HL-60 (cell line): Measurements from ENCODE around the gene ZNF783.
A peak's percentile ranks its signal among the peaks of the same experiment; 100 is the strongest.

ENCODE experiments used
- DNase-seq, 2 experiments: peaks; one replicate each; pipeline ENCODE4 v3.0.0-alpha.2; 2010 to 2020; ENCODE audit warnings: low read depth in 1 of 2, low spot score in 1 of 2
- H3K27ac ChIP-seq: fragments of 250-450 bp; sonication (Bioruptor Pico); replicated peaks from 2 replicates; pipeline ENCODE4 v1.5.1; 2020; ENCODE audit warnings: mild to moderate bottlenecking, moderate library complexity
- H3K27me3 ChIP-seq: fragments of 250-450 bp; sonication (Bioruptor Pico); 2 replicates; pipeline ENCODE4 v1.5.1; 2021; ENCODE audit warnings: mild to moderate bottlenecking, moderate library complexity; ENCODE audit not compliant: insufficient read depth, poor library complexity, severe bottlenecking
- H3K4me3 ChIP-seq: replicated peaks from 2 replicates; pipeline ENCODE4 v1.5.1; 2011; ENCODE audit warnings: mild to moderate bottlenecking, control low read depth, low read length; ENCODE audit not compliant: insufficient read depth
- GABPA ChIP-seq: IDR thresholded peaks from 2 replicates; pipeline ENCODE4 v1.6.1; 2012; ENCODE audit warnings: low read depth
- POLR2AphosphoS5 ChIP-seq: IDR thresholded peaks from 2 replicates; pipeline ENCODE4 v1.6.1; 2012; ENCODE audit warnings: low read depth
- SPI1 ChIP-seq: IDR thresholded peaks from 2 replicates; pipeline ENCODE4 v1.6.1; 2012; ENCODE audit warnings: low read depth, mild to moderate bottlenecking, borderline replicate concordance
- TF ChIP-seq, protein P1 (sequence below): IDR thresholded peaks from 2 replicates; pipeline ENCODE4 v1.6.1; 2012; ENCODE audit warnings: low read depth; ENCODE audit not compliant: insufficient replicate concordance
- TF ChIP-seq, protein P2 (sequence below): IDR thresholded peaks from one replicate; pipeline ENCODE4 v1.5.1; 2011; ENCODE audit warnings: low read length, control low read depth, inconsistent platforms; ENCODE audit not compliant: insufficient read depth

Gene ZNF783

GRCh38 chr7:149285603-149286002 lies 23.6 kb downstream of the ZNF783 start:
- DNase-seq, result no peak
- no peaks in the 10 kb centered on the region for H3K27me3 ChIP-seq

GRCh38 chr7:149286811-149287400 lies 24.9 kb downstream of the ZNF783 start:
- TF ChIP-seq, protein P1, sequence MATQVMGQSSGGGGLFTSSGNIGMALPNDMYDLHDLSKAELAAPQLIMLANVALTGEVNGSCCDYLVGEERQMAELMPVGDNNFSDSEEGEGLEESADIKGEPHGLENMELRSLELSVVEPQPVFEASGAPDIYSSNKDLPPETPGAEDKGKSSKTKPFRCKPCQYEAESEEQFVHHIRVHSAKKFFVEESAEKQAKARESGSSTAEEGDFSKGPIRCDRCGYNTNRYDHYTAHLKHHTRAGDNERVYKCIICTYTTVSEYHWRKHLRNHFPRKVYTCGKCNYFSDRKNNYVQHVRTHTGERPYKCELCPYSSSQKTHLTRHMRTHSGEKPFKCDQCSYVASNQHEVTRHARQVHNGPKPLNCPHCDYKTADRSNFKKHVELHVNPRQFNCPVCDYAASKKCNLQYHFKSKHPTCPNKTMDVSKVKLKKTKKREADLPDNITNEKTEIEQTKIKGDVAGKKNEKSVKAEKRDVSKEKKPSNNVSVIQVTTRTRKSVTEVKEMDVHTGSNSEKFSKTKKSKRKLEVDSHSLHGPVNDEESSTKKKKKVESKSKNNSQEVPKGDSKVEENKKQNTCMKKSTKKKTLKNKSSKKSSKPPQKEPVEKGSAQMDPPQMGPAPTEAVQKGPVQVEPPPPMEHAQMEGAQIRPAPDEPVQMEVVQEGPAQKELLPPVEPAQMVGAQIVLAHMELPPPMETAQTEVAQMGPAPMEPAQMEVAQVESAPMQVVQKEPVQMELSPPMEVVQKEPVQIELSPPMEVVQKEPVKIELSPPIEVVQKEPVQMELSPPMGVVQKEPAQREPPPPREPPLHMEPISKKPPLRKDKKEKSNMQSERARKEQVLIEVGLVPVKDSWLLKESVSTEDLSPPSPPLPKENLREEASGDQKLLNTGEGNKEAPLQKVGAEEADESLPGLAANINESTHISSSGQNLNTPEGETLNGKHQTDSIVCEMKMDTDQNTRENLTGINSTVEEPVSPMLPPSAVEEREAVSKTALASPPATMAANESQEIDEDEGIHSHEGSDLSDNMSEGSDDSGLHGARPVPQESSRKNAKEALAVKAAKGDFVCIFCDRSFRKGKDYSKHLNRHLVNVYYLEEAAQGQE, result no peak
- TF ChIP-seq, protein P2, sequence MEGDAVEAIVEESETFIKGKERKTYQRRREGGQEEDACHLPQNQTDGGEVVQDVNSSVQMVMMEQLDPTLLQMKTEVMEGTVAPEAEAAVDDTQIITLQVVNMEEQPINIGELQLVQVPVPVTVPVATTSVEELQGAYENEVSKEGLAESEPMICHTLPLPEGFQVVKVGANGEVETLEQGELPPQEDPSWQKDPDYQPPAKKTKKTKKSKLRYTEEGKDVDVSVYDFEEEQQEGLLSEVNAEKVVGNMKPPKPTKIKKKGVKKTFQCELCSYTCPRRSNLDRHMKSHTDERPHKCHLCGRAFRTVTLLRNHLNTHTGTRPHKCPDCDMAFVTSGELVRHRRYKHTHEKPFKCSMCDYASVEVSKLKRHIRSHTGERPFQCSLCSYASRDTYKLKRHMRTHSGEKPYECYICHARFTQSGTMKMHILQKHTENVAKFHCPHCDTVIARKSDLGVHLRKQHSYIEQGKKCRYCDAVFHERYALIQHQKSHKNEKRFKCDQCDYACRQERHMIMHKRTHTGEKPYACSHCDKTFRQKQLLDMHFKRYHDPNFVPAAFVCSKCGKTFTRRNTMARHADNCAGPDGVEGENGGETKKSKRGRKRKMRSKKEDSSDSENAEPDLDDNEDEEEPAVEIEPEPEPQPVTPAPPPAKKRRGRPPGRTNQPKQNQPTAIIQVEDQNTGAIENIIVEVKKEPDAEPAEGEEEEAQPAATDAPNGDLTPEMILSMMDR, result no peak
- no peak for DNase-seq
- Histone ChIP-seq H3K27me3 (no peaks in the 10 kb centered on the region), H3K4me3 (no peak overlapping the region), H3K27ac (no peak overlapping the region)

More at GRCh38 chr7:149285603-149286002, 23.6 kb downstream of the ZNF783 start:
- Histone ChIP-seq H3K4me3 (peak overlapping the region; percentile 35), H3K27ac (no peak overlapping the region)
- TF ChIP-seq, protein P2, result no peak
- TF ChIP-seq SPI1 (no peak), GABPA (no peak), POLR2AphosphoS5 (no peak)
- TF ChIP-seq, protein P1, result no peak

DNA sequence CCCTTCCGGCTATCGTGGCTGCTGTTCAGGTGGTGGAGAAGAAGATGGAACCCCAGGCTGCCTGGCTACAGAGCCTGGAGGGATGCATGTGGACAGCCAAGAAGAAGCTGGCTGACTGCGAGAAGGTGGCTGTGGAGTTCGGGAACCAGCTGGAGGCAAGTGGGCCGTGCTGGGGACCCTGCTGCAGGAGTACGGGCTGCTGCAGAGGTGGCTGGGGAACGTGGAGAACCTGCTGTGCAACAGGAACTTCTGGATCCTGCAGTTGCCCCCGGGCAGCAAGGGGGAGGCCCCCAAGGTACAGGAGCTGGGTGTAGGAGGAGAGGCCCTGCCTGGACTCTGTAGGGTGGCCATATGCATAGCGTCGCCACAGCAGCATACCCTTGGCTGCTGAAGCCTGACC lies 25.6 kb downstream of the ZNF783 start:
- TF ChIP-seq POLR2AphosphoS5 (no peak), GABPA (no peak), SPI1 (no peak)
- TF ChIP-seq, protein P1, result no peak
- TF ChIP-seq, protein P2, result no peak
- Histone ChIP-seq H3K27ac (no peak overlapping the region), H3K4me3 (no peak overlapping the region), H3K27me3 (no peaks in the 10 kb centered on the region)
- DNase-seq, result no peak
